IMR-90 (cell line): ENCODE measurements around the gene NMNAT3. TPM values are rescaled to one million over a fixed set of nuclear protein-coding genes. Genes with fewer than 3 reads are reported as not detected.

Experiments
- ATAC-seq: fragments of 200-7000 bp; cut with Tn5 transposase; 2 replicates; pipeline ENCODE4 v1.9.1; 2020; ENCODE audit warnings: low read depth, mild to moderate bottlenecking, moderate library complexity
- BruUV-seq: library from RNA; stranded (reverse); fragments of 400-500 nt; replicated peaks from 2 replicates; lab custom pipeline; 2021; lab: Mats Ljungman, UMichigan
- CTCF ChIA-PET: fragments of 300-600 bp; formaldehyde crosslinking; extraction: SDS; loops from one replicate; lab custom pipeline; 2021; ENCODE audit warnings: antibody characterized with exemption; lab: Yijun Ruan, JAX
- POLR2A ChIA-PET: fragments of 300-600 bp; sonication (Branson Sonifier 250); formaldehyde crosslinking; loops from one replicate; lab custom pipeline; 2022; ENCODE audit warnings: antibody characterized with exemption; ENCODE audit not compliant: unreplicated experiment; lab: Charles Lee
- DNase-seq: peaks from one replicate; pipeline ENCODE4 v3.0.0; 2013
- H2AFZ ChIP-seq: replicated peaks from 2 replicates; pipeline ENCODE3; 2013; ENCODE audit warnings: low read length, mild to moderate bottlenecking; ENCODE audit not compliant: poor library complexity
- H2AK5ac ChIP-seq: 2 replicates; pipeline ENCODE4 v1.6.1; 2013; ENCODE audit warnings: low read depth, low read length, inconsistent platforms
- H2AK9ac ChIP-seq: replicated peaks from 2 replicates; pipeline ENCODE3; 2013; ENCODE audit warnings: mild to moderate bottlenecking, low read depth, low read length, moderate library complexity; ENCODE audit not compliant: poor library complexity
- H2BK120ac ChIP-seq: 2 replicates; pipeline ENCODE4 v1.6.1; 2013; ENCODE audit warnings: low read depth, low read length, inconsistent platforms
- H2BK15ac ChIP-seq: 3 replicates; pipeline ENCODE4 v1.6.1; 2013; ENCODE audit warnings: low read depth, low read length, inconsistent platforms
- H2BK20ac ChIP-seq: 2 replicates; pipeline ENCODE4 v1.6.1; 2013; ENCODE audit warnings: low read depth, mild to moderate bottlenecking, inconsistent platforms, low read length, moderate library complexity
- H2BK5ac ChIP-seq: 2 replicates; pipeline ENCODE4 v1.6.1; 2013; ENCODE audit warnings: mild to moderate bottlenecking, low read depth, low read length, inconsistent platforms; ENCODE audit not compliant: poor library complexity, severe bottlenecking
- H3K14ac ChIP-seq: replicated peaks from 2 replicates; pipeline ENCODE4 v1.6.1; 2013; ENCODE audit warnings: low read depth, low read length, inconsistent platforms
- H3K18ac ChIP-seq: 2 replicates; pipeline ENCODE4 v1.6.1; 2013; ENCODE audit warnings: low read depth, low read length, control low read depth
- H3K23ac ChIP-seq: 2 replicates; pipeline ENCODE4 v1.6.1; 2013; ENCODE audit warnings: low read depth, low read length, inconsistent platforms
- H3K27ac ChIP-seq: 2 replicates; pipeline ENCODE4 v1.5.1; 2013; ENCODE audit warnings: mild to moderate bottlenecking, control low read depth, low read length; ENCODE audit not compliant: insufficient read depth
- H3K27me3 ChIP-seq: 2 replicates; pipeline ENCODE4 v1.6.1; 2013; ENCODE audit warnings: low read length; ENCODE audit not compliant: control insufficient read depth, insufficient read depth
- H3K36me3 ChIP-seq: 2 replicates; pipeline ENCODE4 v1.6.1; 2013; ENCODE audit warnings: low read length, mixed read lengths; ENCODE audit not compliant: control insufficient read depth, insufficient read depth
- H3K4ac ChIP-seq: 2 replicates; pipeline ENCODE4 v1.6.1; 2013; ENCODE audit warnings: low read depth, low read length, inconsistent platforms
- H3K4me1 ChIP-seq: 2 replicates; pipeline ENCODE4 v1.6.1; 2013; ENCODE audit warnings: low read length, mixed read lengths; ENCODE audit not compliant: control insufficient read depth, insufficient read depth
- H3K4me2 ChIP-seq: 2 replicates; pipeline ENCODE4 v1.6.1; 2013; ENCODE audit warnings: low read depth, mild to moderate bottlenecking, control low read depth, low read length, moderate library complexity
- H3K4me3 ChIP-seq: 2 replicates; pipeline ENCODE4 v1.5.1; 2013; ENCODE audit warnings: low read depth, mild to moderate bottlenecking, control low read depth, low read length, moderate library complexity; ENCODE audit not compliant: insufficient read depth
- H3K56ac ChIP-seq: 2 replicates; pipeline ENCODE4 v1.6.1; 2013; ENCODE audit warnings: low read length, inconsistent platforms; ENCODE audit not compliant: insufficient read depth; ENCODE audit errors: extremely low read depth
- H3K79me1 ChIP-seq, 2 experiments: 2 replicates each; pipeline ENCODE4 v1.6.1; 2013; ENCODE audit warnings: low read length in 2 of 2, inconsistent platforms in 1 of 2, low read depth in 1 of 2
- H3K9ac ChIP-seq: 2 replicates; pipeline ENCODE4 v1.6.1; 2013; ENCODE audit warnings: low read depth, low read length, control low read depth
- H3K9me1 ChIP-seq: 2 replicates; pipeline ENCODE4 v1.6.1; 2013; ENCODE audit warnings: low read length, inconsistent platforms; ENCODE audit not compliant: insufficient read depth
- H3K9me3 ChIP-seq: 2 replicates; pipeline ENCODE4 v1.6.1; 2013; ENCODE audit warnings: low read length; ENCODE audit not compliant: control insufficient read depth, insufficient read depth
- H4K20me1 ChIP-seq: 2 replicates; pipeline ENCODE4 v1.6.1; 2013; ENCODE audit warnings: low read length, inconsistent platforms; ENCODE audit not compliant: insufficient read depth
- H4K5ac ChIP-seq: 2 replicates; pipeline ENCODE4 v1.6.1; 2013; ENCODE audit warnings: mild to moderate bottlenecking, low read depth, low read length, control low read depth
- H4K8ac ChIP-seq, 2 experiments: 2 replicates each; pipeline ENCODE4 v1.6.1; 2013; ENCODE audit warnings: low read depth in 2 of 2, low read length in 2 of 2, control low read depth in 1 of 2, inconsistent platforms in 1 of 2
- H4K91ac ChIP-seq: 2 replicates; pipeline ENCODE4 v1.6.1; 2013; ENCODE audit warnings: low read depth, low read length, inconsistent platforms; ENCODE audit not compliant: insufficient read depth
- CEBPB ChIP-seq: IDR thresholded peaks from 2 replicates; pipeline ENCODE4 v1.6.1; 2012; ENCODE audit warnings: low read depth, low read length, improper control_type of control experiment
- WGBS, 2 experiments: methylation state at CpG; one replicate each; pipeline versions ENCODE4 v1.1.5 to v1.1.7; 2013; ENCODE audit warnings: missing lambda C conversion rate in 2 of 2; ENCODE audit not compliant: insufficient read length in 1 of 2; ENCODE audit errors: extremely low coverage in 2 of 2; 5-methylcytosine and 5-hydroxymethylcytosine counted together
- dilution Hi-C: fragments of 300-500 bp; cut with HindIII; formaldehyde crosslinking; loops from one replicate; pipeline ENCODE4 v1.14.3; 2018; ENCODE audit warnings: low sequenced_read_pairs; ENCODE audit not compliant: unreplicated experiment
- in situ Hi-C: fragments of 300-500 bp; cut with MboI; formaldehyde crosslinking; loops from 3 replicates; pipeline ENCODE4 v1.14.3; 2019; ENCODE audit warnings: low sequenced_read_pairs, inconsistent platforms, mixed read lengths
- intact Hi-C: fragments of 100-400 bp; cut with micrococcal nuclease; formaldehyde crosslinking; loops from 2 replicates; pipeline ENCODE4 v1.10.0; 2022
- polyA plus RNA-seq, 3 experiments: library from polyadenylated mRNA; depleted of rRNA; stranded (reverse); fragments of >200 nt; gene quantifications; 2 replicates each; pipeline ENCODE4 v1.2.3, GENCODE V29; 2012; ENCODE audit warnings: low replicate concordance in 1 of 3
- total RNA-seq: library from RNA; depleted of rRNA; stranded (reverse); fragments of >200 nt; gene quantifications from 2 replicates; pipeline ENCODE4 v1.2.3, GENCODE V29; 2012

Gene NMNAT3
- total and polyA plus RNA-seq, 2 of the 4 experiments (the other 2 are of a cell fraction) = 0.12 to 0.36 TPM

DNA sequence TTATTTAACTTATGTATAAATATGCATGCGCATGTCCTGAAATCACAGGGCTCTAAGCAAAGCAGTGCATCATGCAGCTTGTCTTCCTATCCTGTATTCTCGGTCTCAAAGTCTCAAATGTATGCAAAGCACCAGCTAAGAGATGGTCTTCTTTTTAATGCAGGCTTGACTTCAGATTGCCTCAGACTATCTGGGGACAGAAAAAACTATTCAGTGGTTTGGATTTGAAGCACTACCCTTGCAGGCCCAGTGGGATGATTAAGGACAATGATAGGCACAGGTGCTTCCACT is 18.5 kb upstream of the NMNAT3 start:
- Histone ChIP-seq H3K4me2 (no peak overlapping the region), H2BK15ac (no peak overlapping the region), H4K20me1 (no peaks in the 10 kb centered on the region), H3K23ac (no peak overlapping the region), H2AK9ac (no peak overlapping the region), H3K9me1 (no peaks in the 10 kb centered on the region), H3K56ac (no peak overlapping the region), H4K91ac (no peak overlapping the region), H3K4me3 (no peak overlapping the region), H4K5ac (no peak overlapping the region), H4K8ac (no peak overlapping the region), H2BK20ac (no peak overlapping the region), H3K14ac (no peak overlapping the region), H2AFZ (no peak overlapping the region), H2AK5ac (no peak overlapping the region), H3K9me3 (no peaks in the 10 kb centered on the region), H3K4me1 (no peaks in the 10 kb centered on the region), H3K27ac (no peak overlapping the region), H2BK5ac (no peak overlapping the region), H3K4ac (no peak overlapping the region), H3K9ac (no peak overlapping the region), H3K36me3 (no peaks in the 10 kb centered on the region), H3K79me1 (no peaks in the 10 kb centered on the region), H3K27me3 (no peaks in the 10 kb centered on the region), H3K18ac (no peak overlapping the region), H2BK120ac (no peak overlapping the region)
- dilution Hi-C loops = no loop called here
- no TSS peak for BruUV-seq
- intact Hi-C loops = no loop called here
- CTCF ChIA-PET = no interaction called here
- DNase-seq (no peak), ATAC-seq (no peak)
- POLR2A ChIA-PET = no interaction called here
- in situ Hi-C loops = no loop called here
- TF ChIP-seq CEBPB = no peak
- WGBS, 2 experiments = 50% methylated on average over 2 of the region's 2 CpGs; no CpG with 5 or more reads in 1 of the 2 experiments
